ENCODE measurements around the gene PABPC1L. TPM values are rescaled to one million over a fixed set of nuclear protein-coding genes. Genes with fewer than 3 reads are reported as not detected.

Gene PABPC1L
- total and polyA plus RNA-seq, 8 donors, result 8.6 to 106 (median 27.7) TPM

GRCh38 chr20:44941120-44941691 lies 31.3 kb downstream of the PABPC1L start:
- Histone ChIP-seq H3K4me1 (no peaks in the 10 kb centered on the region), H3K36me3 (peaks cover 35 to 99% (median 96%) of the 10 kb centered on the region in 4 donors), H3K27ac (no peak overlapping the region), H3K9me3 (no peaks in the 10 kb centered on the region), H3K4me3 (no peak overlapping the region), H3K27me3 (no peaks in the 10 kb centered on the region)
- WGBS, 5 donors, result 88 to 93% (median 90%) methylated on average over 7 of the region's 7 CpGs
- DNase-seq, result no peak
- intact Hi-C loops (cut with DNase I; ENCODE audit: low total_unique reads), result no loop called here
- TF ChIP-seq CTCF (IDR thresholded peaks at IDR 0.05) (no peak), EP300 (IDR thresholded peaks at IDR 0.05) (no peak), POLR2A (IDR thresholded peaks at IDR 0.05) (no peak), POLR2AphosphoS5 (IDR thresholded peaks at IDR 0.05) (no peak)

- 81 to 90% (median 89%) methylated on average over 4 of the region's 4 CpGs for WGBS, 5 donors
- no peak for TF ChIP-seq EP300 (IDR thresholded peaks at IDR 0.05)
- TF ChIP-seq CTCF (IDR thresholded peaks at IDR 0.05), result no peak
- no peak for TF ChIP-seq POLR2A (IDR thresholded peaks at IDR 0.05)
- no peak for TF ChIP-seq POLR2AphosphoS5 (IDR thresholded peaks at IDR 0.05)
- H3K27ac ChIP-seq, result no peak overlapping the region
- H3K36me3 ChIP-seq, result peaks cover 36 to 100% (median 97%) of the 10 kb centered on the region in 4 donors
- intact Hi-C loops (cut with DNase I; ENCODE audit: low total_unique reads), result no loop called here
- H3K9me3 ChIP-seq, result no peaks in the 10 kb centered on the region
- H3K4me3 ChIP-seq, result no peak overlapping the region
- DNase-seq, result no peak
- H3K27me3 ChIP-seq, result no peaks in the 10 kb centered on the region
- H3K4me1 ChIP-seq, result no peaks in the 10 kb centered on the region
These were observed 32.6 kb downstream of the PABPC1L start for GRCh38 chr20:44942264-44942973.

GRCh38 chr20:44943828-44944227 lies 34.0 kb downstream of the PABPC1L start:
- DNase-seq, result no peak
- Histone ChIP-seq H3K4me3 (no peak overlapping the region), H3K36me3 (peaks cover 47 to 100% (median 99%) of the 10 kb centered on the region in 4 donors), H3K4me1 (no peaks in the 10 kb centered on the region), H3K27ac (no peak overlapping the region), H3K27me3 (no peaks in the 10 kb centered on the region), H3K9me3 (no peaks in the 10 kb centered on the region)
- intact Hi-C loops (cut with DNase I; ENCODE audit: low total_unique reads), result no loop called here
- 88 to 93% (median 91%) methylated on average over 4 of the region's 4 CpGs for whole genome bisulfite sequencing, 5 donors
- no peak for TF ChIP-seq EP300 (IDR thresholded peaks at IDR 0.05)
- TF ChIP-seq POLR2AphosphoS5 (IDR thresholded peaks at IDR 0.05), result no peak
- no peak for TF ChIP-seq POLR2A (IDR thresholded peaks at IDR 0.05)
- TF ChIP-seq CTCF (IDR thresholded peaks at IDR 0.05), result no peak

- TF ChIP-seq POLR2AphosphoS5 (IDR thresholded peaks at IDR 0.05) (no peak), EP300 (IDR thresholded peaks at IDR 0.05) (no peak), CTCF (IDR thresholded peaks at IDR 0.05) (no peak), POLR2A (IDR thresholded peaks at IDR 0.05) (no peak)
- no peak overlapping the region for H3K4me3 ChIP-seq
- DNase-seq, result no peak
- no peaks in the 10 kb centered on the region for H3K27me3 ChIP-seq
- no peaks in the 10 kb centered on the region for H3K9me3 ChIP-seq
- 86 to 94% (median 90%) methylated on average over 6 of the region's 6 CpGs for WGBS, 5 donors
- peaks cover 57 to 100% (median 100%) of the 10 kb centered on the region in 4 donors for H3K36me3 ChIP-seq
- intact Hi-C loops (cut with DNase I; ENCODE audit: low total_unique reads), result no loop called here
- no peak overlapping the region for H3K27ac ChIP-seq
- no peaks in the 10 kb centered on the region for H3K4me1 ChIP-seq
These were observed 35.4 kb downstream of the PABPC1L start for GRCh38 chr20:44945261-44945660.
